ENCODE measurements around the gene ESM1. TPM values are rescaled to one million over a fixed set of nuclear protein-coding genes. Genes with fewer than 3 reads are reported as not detected.

The ESM1 gene
- total RNA-seq, 1 experiment from 2014 or later: 27.8 TPM

- Histone ChIP-seq H3K79me2 (ENCODE audit: low read length) (no peaks in the 10 kb centered on the region), H3K4me1 (ENCODE audit: insufficient read depth, low read length) (no peaks in the 10 kb centered on the region), H3K4me3 (ENCODE audit: low read length) (no peak overlapping the region), H3K9me2 (replicated peaks; ENCODE audit: low read length) (no peaks in the 10 kb centered on the region), H3K9ac (ENCODE audit: low read length) (no peak overlapping the region), H3K4me2 (ENCODE audit: low read length) (no peak overlapping the region), H3F3A (ENCODE audit: low read length, unreplicated experiment) (no peaks in the 10 kb centered on the region), H3K27ac (ENCODE audit: low read length) (no peak overlapping the region), H3K27me3 (ENCODE audit: low read length) (no peaks in the 10 kb centered on the region), H3K36me3 (ENCODE audit: low read depth, low read length) (no peaks in the 10 kb centered on the region), H2AFZ (ENCODE audit: low read length) (0 out of 2 replicates have a peak overlapping the region, but pooled peaks have one; percentile 22), H4K20me1 (ENCODE audit: low read length) (no peaks in the 10 kb centered on the region), H3K9me3 (ENCODE audit: low read length) (no peaks in the 10 kb centered on the region)
- TF ChIP-seq EZH2 (IDR thresholded peaks at IDR 0.05; ENCODE audit: low read length, unreplicated experiment) (no peak), EZH2phosphoT487 (IDR thresholded peaks at IDR 0.05; ENCODE audit: borderline replicate concordance, low read length) (no peak), CTCF (conservative IDR thresholded peaks at IDR 0.05; ENCODE audit: low read depth, low read length) (peak; percentile 35; the same call in 1 of the 2 replicates)
- POLR2A ChIA-PET (ENCODE audit: unreplicated experiment): no interaction called here
- BruUV-seq (replicated peaks): no TSS peak
- intact Hi-C loops (cut with micrococcal nuclease): no loop called here
- ATAC-seq: no peak
- CTCF ChIA-PET: interaction anchor here (1.6 kb wide), 1 partner anchor 16 kb away, joined by 7 read pairs; no protein-coding TSS in a partner anchor
- DNase-seq: peak; percentile 3
Measured at GRCh38 chr5:54959673-54960418, 25.5 kb downstream of the ESM1 start.

DNA sequence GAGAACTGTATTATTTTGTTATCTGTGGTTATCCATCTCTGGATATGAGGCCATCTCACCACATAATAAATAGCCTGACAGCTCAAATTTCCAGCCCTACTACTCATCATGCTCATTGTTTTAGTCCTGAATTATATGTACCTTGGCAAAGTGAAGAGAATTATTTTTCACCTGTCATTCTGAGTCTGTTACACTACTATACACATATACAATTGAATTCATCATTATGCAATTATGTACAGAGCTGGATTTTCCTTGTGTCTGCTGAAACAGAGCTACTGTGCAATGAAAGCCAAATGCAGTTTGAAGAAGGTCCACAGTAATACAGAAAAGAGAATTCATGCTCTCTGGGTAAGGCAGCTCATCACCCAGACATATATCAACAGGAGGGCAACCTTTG lies 28.5 kb downstream of the ESM1 start:
- no peaks in the 10 kb centered on the region for H3F3A ChIP-seq (ENCODE audit: low read length, unreplicated experiment)
- H3K9me2 ChIP-seq (replicated peaks; ENCODE audit: low read length): no peaks in the 10 kb centered on the region
- no peak overlapping the region for H3K9ac ChIP-seq (ENCODE audit: low read length)
- ATAC-seq (no peak), DNase-seq (no peak)
- no peaks in the 10 kb centered on the region for H3K9me3 ChIP-seq (ENCODE audit: low read length)
- no peaks in the 10 kb centered on the region for H3K36me3 ChIP-seq (ENCODE audit: low read depth, low read length)
- H3K27ac ChIP-seq (ENCODE audit: low read length): no peak overlapping the region
- POLR2A ChIA-PET (ENCODE audit: unreplicated experiment): no interaction called here
- H3K4me2 ChIP-seq (ENCODE audit: low read length): no peak overlapping the region
- no peaks in the 10 kb centered on the region for H3K27me3 ChIP-seq (ENCODE audit: low read length)
- no peaks in the 10 kb centered on the region for H3K79me2 ChIP-seq (ENCODE audit: low read length)
- H2AFZ ChIP-seq (ENCODE audit: low read length): no peak overlapping the region
- H3K4me3 ChIP-seq (ENCODE audit: low read length): no peak overlapping the region
- TF ChIP-seq CTCF (conservative IDR thresholded peaks at IDR 0.05; ENCODE audit: low read depth, low read length): no peak
- TF ChIP-seq EZH2 (IDR thresholded peaks at IDR 0.05; ENCODE audit: low read length, unreplicated experiment): no peak
- no peak for TF ChIP-seq EZH2phosphoT487 (IDR thresholded peaks at IDR 0.05; ENCODE audit: borderline replicate concordance, low read length)
- no peaks in the 10 kb centered on the region for H4K20me1 ChIP-seq (ENCODE audit: low read length)
- no peaks in the 10 kb centered on the region for H3K4me1 ChIP-seq (ENCODE audit: insufficient read depth, low read length)
- CTCF ChIA-PET: no interaction called here
- intact Hi-C loops (cut with micrococcal nuclease): no loop called here
- BruUV-seq (replicated peaks): no TSS peak

DNA sequence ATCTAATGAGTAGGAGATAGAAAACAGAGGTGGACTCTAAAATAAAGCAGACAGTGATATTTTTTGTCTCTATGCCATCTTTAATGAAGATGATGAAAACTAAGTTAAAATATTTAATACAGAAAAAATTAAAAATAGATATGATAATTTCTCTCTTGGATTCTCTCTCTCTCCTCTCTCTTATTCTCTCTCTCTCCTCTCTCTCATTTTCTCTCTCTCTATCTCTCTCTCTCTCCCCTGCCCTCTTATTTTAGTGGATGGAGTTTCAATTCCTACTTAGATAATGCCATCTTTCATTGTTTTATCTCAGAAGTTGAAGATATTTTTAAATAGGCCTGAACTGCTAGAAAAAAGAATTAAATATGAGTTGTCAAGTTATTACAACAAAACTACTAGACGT lies 38.2 kb downstream of the ESM1 start:
- H3K79me2 ChIP-seq (ENCODE audit: low read length): no peaks in the 10 kb centered on the region
- TF ChIP-seq EZH2phosphoT487 (IDR thresholded peaks at IDR 0.05; ENCODE audit: borderline replicate concordance, low read length): no peak
- no peak for TF ChIP-seq CTCF (conservative IDR thresholded peaks at IDR 0.05; ENCODE audit: low read depth, low read length)
- no peak for TF ChIP-seq EZH2 (IDR thresholded peaks at IDR 0.05; ENCODE audit: low read length, unreplicated experiment)
- BruUV-seq (replicated peaks): no TSS peak
- no peak for ATAC-seq
- no peaks in the 10 kb centered on the region for H3K36me3 ChIP-seq (ENCODE audit: low read depth, low read length)
- no peak overlapping the region for H3K9ac ChIP-seq (ENCODE audit: low read length)
- POLR2A ChIA-PET (ENCODE audit: unreplicated experiment): no interaction called here
- CTCF ChIA-PET: no interaction called here
- no peak overlapping the region for H3K4me3 ChIP-seq (ENCODE audit: low read length)
- H3K9me2 ChIP-seq (replicated peaks; ENCODE audit: low read length): no peaks in the 10 kb centered on the region
- H3F3A ChIP-seq (ENCODE audit: low read length, unreplicated experiment): no peaks in the 10 kb centered on the region
- H2AFZ ChIP-seq (ENCODE audit: low read length): no peak overlapping the region
- no peak overlapping the region for H3K27ac ChIP-seq (ENCODE audit: low read length)
- H3K4me2 ChIP-seq (ENCODE audit: low read length): no peak overlapping the region
- DNase-seq: no peak
- no peaks in the 10 kb centered on the region for H3K4me1 ChIP-seq (ENCODE audit: insufficient read depth, low read length)
- H3K27me3 ChIP-seq (ENCODE audit: low read length): no peaks in the 10 kb centered on the region
- no peaks in the 10 kb centered on the region for H3K9me3 ChIP-seq (ENCODE audit: low read length)
- H4K20me1 ChIP-seq (ENCODE audit: low read length): no peaks in the 10 kb centered on the region
- intact Hi-C loops (cut with micrococcal nuclease): no loop called here

All from PC-3 (cell line).